Activated CD8-positive, alpha-beta memory T cell treated with anti-CD3 and anti-CD28 coated beads for 24 hours (primary cell): ENCODE measurements around the gene GNG2.

Experiments
- DNase-seq: peaks from one replicate; pipeline ENCODE4 v3.0.0-alpha.2; 2020

The GNG2 gene

DNA sequence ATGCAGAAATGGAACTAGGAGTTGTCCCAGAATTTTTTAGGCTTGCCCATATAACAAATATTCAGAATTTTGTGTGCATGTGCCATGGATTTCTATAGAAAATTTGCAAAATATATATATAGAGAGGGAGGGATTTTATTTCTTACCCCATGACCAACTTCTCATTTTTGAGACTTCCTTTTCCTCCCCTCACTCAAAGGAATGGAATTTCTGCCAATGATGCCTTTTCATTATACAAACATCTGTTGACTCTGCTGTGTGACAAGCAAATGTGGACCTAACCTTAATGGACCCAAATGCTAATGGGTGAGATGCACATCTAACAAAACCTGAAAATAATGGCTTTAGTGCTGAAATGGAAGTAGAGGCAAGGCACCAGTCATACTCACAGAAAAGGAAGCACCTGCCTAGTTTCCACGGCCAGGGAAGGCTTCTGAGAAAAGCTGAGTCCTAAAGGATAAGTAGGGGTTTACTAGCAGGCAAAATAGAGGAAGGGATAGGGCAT, 3.6 kb upstream of the GNG2 start:
- DNase-seq: no peak

DNA sequence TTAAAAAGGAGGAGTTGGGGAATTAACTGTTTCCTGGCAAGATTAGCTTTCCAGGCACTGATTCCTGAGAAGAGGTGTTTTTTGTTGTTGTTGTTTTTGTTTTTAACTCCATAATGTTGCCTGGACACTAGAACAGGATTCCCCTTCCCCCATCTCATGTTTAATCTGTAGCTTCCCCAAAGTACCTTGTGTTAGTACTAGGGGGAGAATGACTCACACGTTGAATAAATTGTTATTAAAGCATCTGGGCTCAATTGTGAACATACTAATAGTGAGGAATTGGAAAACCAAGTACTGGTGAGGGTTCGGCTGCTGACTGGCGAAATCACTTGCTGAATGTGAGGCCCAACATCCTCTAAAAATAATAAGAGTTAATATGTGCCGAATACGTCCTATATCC, 1.3 kb upstream of the GNG2 start:
- DNase-seq: no peak

DNA sequence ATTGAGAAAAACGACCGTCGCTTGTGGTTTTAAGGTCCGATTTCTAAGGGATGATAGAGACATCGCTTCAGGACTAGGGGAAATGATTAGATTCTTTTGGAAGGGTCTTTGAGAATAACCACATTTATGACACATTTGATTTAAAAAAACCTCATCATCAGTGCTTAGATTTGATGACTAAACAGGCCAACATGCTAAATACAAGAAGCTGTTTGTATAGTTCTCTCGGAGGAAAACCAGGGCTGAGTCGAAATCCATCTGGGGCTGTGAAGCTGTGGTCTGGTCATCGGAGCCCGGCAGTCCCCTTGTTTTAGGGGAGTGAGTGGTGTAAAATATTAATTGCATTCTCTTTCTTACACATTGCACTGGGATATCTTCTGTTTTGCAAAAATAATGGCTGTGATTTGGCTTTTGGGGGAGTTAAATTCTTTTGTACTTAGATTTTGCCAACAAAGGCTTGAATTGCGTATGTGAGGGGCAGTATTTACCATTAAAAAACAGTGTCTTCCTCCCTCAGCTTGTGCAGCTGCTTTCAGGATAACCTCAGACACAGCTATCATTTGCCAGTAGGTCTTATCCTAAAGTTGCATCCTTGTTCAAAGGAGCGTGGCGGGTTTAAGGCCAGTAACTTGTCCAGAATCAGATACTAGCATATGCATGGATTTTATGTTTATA, 550 bp downstream of the GNG2 start:
- no peak for DNase-seq

DNA sequence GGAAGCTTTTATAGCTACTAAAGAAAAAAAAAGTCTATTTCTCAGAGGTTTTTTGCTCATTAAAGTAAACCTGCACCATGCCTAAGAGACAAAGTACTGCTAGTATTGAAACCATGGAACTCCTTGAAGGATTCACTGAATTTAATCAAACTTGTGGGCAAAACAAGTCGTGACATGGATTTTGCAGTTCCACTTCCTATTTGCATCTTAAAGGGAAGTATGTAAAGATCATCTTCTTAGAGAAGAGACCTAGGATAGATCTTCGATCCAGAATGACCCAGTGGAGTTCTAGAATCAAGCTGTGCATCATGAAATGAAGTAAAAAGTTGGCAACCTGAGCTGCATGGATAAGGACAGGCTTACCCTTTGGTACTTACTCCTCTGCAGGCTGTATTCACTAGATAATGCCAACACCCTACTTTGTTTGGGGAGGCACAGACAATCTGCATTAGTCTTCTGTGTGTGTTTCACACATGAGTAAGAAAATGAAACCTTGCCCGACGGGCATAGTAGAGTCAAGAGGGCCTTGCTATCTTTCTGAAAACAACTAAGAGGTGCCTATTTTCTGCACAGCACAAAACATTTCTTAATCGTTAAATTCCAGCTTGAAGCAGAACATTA, 1.9 kb downstream of the GNG2 start:
- no peak for DNase-seq

DNA sequence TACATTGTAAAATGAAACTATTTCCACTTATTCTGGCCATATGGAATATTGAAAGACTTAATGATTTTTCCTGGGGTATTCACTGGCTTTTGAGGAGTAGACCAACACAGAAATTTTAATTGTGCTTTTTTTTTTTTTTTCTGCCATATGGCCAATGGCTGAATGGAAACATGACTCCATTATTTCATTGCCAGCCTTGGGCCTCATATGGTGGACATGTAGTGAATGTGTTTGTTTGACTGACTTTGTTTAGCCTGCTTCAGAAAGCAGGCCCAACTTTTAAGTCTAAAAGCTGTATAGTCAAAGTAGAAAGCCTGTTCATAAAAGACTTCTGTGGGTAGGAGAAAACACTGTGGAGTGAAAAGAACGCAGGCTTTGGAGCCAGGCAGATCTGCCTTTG, 2.4 kb downstream of the GNG2 start:
- DNase-seq: no peak

DNA sequence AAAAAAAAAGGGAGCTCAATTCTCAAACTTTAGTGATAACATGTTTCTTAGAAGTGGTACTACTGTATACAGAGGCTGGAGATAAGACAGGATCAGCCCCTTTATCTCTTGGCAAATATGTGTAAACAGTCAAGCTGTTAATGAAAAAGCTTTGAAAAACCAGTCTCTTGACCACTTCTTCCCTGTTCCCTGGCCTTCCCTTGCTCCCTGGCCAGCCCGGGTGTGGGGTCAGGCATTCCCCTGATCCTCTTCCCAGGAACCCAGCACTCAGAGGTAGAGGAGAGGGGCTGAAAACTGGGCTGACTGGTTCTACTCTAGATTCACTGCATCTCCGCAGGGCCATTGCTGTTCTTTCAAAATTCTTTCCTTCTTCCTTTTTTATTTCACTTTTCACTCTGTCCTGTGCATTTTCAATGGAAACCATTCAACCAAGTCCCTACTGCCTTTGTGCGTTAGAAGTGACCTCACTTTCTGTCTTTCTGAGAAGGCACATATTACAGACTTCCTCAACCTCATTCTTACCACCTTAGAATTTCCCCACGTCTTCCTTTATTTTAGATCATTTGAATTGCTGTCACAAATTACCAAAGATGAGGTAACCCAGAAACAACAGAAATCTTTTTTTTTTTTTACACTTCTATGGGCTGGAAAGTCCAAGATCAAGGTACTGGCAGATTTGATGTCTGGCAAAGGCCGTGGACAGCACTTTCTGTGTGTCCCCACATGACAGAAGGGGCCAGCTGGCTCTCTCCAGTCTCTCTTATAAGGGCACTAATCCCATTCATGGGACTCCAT, 5.7 kb downstream of the GNG2 start:
- DNase-seq: no peak

DNA sequence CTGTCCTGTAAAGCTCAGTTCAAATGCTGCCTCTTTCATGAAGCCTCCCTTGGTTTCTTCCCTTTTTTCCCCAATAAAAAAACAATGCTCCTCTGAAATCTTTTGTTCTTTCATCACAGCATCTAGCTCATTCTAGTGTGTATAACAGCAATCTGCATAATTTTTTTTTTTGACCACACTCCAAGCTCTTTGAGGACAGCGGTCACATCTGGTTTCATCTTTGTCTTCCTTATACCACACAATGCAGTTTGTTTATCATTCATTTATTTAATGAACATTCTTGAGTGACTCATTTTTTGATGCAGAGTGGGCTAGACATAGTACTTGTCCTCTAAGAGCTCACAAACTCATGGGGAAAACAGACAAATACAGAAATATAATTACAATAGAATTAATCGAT, 7.3 kb downstream of the GNG2 start:
- DNase-seq: no peak

DNA sequence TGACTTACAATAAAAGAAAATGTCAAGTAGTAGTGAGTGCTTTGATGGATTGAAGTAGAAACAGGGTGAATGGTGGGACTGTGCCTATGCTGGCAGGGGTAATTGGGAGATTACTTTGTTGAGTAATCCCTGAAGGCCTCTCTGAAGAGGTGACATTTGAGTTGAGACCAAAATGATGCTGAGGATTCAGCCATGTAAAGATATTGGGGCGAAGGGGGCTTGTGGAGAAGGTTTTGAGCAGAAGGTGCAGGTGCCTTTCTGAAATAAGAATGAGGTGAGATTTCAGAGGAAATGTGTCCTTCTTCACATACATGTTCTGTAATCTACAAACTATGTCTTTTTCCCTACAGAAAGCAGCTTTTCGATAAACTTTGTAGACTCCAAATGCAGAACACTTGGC, 8.0 kb downstream of the GNG2 start:
- DNase-seq: no peak

DNA sequence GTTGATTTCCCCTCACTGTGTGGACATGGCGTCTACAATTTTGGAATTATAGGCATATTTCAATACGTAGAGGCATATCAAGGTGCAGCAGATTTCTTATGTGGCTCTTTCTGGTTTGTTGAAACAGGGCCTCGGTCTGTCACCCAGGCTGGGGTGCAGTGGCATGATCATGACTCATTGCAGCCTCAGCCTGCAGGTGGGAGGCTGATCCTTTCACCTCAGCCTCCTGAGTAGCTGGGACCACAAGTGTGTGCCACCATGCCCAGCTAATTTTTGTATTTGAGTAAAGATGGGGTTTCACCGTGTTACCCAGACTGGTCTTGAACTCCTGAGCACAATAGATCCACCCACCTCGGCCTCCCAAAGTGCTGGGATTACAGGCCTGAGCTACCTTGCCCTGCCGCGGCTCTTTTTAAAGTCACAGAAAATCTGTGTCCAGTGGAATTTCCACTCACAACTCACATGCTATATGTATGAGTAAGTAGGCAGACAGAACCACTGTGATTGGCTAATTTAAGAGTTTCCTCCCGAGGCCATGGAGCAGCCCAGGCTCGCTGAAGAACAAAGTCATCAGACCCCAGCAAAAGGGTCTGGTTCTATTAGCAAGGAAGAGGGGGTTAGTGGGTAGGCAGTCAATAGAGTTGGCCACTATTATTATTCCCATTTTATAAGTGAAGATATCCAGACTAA, 9.1 kb downstream of the GNG2 start:
- peak; percentile 75 for DNase-seq

DNA sequence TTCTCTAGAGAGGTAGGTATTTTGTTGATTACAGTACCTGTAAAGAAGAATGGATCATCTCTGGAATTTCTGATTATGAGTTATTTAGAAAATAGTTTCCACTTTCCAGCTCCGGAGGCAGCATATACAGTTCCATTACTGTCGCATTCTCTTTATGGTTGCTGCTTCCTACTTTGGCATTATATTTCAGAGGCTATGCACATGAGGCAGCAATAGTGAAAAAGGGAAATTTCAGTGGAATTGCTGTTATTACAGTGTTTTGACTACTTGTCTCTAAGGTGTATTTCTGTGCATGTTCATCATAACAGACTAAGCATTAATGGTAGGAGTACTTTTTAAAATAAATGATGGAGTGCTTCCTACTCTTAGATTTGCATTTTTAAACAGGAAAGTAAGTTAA, 10.2 kb downstream of the GNG2 start:
- DNase-seq: no peak

DNA sequence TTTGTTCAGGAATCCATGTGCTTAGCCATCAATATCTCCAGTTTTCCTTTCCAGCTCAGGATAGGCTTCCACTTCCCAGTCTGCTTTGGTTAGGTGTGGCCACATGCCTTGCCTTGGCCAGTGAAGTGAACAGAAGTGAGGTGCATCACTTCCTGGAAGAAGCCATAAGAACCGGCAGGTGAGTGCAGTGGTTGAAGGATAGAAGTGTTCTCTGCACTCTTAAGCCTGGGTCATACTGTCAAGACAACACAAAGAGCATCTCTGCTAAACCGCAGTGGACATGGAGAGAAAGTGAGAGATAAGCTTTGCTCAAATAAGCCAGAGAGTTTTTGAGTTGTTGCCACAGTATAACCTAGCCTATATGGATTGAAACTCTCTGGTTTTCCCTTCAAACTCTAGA, 11.4 kb downstream of the GNG2 start:
- DNase-seq: no peak

DNA sequence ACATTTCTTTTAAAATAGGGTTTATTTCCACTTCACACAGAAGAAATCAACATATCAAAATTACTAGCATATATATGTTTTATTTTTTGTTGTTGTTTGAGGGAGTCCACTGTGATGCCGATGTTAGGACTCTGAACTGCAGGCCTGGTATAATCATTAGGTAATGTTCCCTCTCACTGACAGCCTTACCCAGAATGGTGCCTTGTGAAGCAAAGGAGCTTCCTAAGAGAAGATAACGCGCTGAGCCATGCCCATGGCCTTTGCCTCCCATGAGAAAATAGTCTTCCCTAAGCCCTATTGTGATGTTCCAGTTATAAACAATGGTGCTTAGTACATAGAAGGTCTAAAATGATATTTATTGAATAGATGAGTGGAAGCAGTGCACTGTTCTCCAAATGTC, 12.0 kb downstream of the GNG2 start:
- no peak for DNase-seq

DNA sequence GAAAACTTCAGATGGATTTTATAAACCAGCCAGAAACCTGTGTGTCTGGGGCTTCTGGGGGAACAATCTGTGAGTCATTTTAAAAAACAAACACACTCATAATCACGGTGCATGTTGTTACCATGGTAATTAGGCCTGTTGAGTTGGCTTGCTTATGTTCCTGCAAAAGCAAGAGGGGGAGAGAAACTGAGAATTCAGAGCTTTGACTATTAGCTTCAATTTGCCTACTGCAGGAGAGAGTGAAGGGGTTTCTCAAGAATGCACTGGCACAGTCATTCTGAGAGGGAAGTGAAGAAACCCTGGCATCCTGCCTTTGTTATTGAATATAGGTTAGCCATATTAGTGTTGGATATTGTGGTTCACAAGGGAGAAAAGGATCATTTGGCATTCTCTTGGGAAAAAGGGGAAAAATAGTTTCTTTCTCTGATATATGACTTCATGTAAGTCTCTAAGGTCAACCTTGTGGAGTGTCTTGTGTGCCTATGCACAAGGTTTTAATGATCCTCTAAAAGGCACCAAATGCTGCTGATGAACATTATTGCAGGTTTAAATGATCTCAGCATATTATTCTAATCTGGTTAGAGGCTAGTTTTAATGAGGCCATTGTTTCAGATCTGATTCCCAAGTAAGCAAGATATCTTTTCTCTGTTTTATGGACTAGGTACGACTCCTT, 12.9 kb downstream of the GNG2 start:
- DNase-seq: no peak

DNA sequence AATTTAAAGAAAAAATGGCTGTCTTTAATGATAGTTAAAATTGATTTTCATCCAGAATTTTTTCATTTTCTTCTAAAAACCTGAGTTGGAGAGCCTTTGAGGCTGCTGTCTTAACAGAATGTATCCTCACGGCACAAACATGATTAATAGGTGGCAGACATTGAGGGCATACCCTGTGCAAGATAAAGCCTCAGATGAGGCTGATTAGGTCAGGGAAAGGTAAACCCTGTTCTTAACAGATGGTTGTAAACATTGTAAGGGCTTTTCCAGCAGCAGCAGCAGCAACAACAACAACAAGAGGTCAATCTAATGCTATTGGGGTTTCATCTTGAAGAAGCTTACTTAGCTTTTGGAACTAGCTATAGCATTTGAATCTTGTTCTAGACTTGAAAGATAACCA, 17.4 kb downstream of the GNG2 start:
- DNase-seq: no peak

DNA sequence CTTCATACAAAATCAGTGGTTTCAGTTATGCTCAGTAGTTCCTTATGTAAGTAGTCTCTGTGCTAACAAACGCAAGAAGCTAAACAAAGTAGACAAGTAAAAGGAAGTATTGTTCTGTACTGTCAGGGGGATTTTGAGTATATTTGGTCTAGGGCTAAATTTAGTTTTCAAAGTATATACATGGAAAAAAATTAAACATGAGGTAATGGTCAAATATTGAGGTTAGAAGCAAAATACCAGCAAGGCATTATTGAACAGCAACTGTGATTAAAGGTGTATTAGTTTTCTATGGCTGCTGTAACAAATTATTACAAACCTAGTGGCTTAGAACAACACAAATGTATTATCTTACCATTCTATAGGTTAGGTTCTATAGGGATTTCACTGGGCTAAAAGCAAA, 18.8 kb downstream of the GNG2 start:
- no peak for DNase-seq

DNA sequence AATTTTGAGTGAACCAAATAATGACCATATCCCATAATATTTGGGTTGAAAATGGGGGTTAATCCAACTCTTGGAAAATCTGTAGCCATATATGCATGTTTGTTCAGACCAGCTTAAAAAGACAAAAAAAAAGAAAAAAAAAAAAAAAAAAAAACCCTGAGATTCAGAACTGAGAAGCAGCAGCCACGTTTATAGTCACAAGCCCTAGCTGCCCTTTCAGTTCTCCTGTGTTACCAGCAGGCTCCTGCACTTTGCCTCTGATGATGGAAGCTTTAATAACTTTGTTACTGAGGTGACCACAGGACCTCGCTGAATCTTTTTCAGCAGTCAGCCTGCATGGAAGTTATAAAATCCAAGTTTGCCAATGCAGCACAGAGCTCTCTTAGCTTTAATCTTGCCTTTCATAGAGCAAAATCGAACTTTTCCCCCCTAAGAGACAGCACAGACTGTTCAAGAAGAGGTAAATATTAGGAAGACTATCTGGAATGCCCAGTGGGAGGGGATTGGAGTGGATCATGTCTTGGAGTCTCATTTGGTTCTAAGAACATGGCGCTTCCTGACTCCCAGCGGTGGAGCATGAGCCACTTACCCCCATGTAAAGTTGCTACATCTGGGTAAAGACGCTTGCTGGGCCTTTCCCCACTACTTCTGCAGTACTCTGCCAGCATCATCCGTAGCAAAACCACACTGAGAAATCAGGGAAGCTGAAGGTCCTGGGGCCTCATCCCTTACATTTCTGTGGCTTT, 20.6 kb downstream of the GNG2 start:
- DNase-seq: no peak

DNA sequence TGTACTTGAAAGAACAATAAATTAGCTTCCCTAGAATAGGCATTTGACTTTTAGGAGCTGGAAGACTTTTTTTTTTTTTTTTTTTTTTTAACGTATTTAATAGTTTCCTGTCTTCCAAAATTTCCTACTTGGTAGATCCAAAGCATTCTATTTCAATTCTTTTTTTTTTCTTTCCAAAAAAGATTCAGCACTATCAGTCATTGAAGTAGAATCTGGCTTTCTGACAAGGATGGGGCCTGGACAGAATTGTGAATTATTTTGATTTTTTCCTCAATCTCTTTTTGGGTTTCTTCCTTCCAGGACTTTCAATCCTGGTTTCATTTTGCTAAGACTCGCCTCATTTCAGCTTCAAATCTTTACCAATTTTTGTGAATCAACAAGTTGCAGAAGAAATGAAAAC, 21.2 kb downstream of the GNG2 start:
- no peak for DNase-seq

DNA sequence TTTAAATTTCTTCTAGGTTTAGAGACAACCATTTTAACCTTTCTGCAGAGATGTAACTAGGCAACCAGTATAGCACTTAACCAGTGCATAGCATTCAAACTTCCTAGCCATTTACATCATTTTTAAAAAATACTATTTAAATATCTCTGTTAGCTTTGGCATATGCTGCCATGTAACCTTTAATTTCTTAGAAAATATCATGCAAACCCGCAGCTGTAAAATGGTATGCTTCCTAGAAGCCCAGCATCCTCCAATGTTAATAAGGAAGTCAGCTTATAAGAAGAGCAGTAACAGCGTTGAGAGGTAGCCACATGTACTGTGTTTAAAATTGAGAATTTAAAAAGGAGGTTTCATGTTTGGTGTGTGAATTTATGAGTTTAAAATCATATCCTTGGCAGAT, 22.8 kb downstream of the GNG2 start:
- DNase-seq: no peak

DNA sequence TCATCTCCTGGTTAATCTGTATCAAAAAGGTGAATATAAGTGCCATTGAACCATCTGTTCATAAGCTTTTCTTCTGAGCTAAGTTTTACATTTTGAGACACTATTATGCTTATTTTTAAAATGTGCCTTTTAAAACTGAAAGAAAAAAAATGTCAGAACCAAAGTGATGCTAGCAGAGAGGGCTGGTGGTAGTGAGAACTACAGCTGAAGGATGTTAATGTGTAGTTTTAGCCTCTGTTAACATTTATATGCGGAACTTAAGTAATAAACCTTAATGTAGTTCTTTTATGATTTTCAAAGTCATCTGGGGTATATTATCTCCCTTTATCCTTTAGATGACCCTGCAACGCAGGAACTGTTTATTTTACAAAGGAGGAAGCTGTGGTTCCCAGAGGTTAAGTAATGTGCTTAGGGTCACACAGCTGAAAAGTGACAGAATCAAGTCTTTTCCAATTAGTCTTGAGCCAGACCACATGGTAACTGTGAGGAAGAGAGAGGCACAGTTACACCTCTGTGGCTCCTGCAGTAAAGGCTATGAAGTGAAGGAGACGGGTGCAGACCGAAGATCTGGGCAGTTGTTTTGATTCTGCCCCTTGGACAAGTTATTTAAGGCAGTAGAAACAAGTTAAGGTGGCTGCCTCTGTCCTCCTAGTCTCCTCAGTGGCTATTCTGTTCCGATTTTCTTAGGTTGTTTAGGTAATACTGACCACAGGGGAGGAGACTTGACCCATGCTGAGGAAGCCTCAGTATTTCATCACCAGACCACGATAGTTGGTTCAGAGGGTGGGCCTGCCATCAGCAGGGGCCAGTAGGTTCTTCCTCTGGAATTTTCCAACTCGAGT, 23.9 kb downstream of the GNG2 start:
- DNase-seq: no peak

DNA sequence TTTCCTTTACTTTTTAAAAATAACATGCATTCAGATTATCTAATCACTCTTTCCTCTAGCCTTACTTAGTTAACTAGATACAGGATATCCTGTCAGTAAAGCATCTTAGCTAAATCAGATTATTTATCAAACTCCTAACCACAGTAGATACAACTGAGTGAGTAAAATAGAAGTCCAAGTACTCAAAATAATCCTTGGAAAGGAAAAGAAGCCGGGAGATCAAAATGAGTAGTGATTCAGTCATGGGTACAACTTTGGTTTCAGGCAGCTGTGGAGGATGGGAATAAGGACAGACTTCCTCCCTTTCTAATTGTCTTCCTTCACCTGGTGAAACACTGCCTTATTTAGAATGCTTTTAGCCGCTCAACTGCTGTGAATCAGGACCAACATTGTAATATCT, 29.4 kb downstream of the GNG2 start:
- DNase-seq: no peak

DNA sequence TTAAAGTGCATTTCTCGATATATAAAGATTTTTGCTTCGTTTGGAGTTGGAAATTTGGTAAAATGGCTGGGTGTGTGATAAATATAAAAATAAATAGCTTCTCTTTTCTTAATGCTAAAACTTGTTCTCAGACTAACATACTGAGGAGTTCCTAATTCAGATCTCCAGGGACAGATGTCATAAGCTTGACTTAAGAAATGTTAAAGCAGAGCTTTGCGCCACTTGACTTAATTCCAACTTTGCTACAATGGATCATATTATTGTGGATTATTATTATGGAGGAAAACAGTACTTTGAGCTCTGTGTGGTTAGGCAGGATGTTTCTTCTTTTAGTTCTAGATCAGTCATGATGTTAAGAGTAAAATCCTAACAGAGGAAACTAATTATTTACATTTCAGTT, 33.8 kb downstream of the GNG2 start:
- DNase-seq: no peak
